ENCODE data around the gene IL16. TPM values are rescaled to one million over a fixed set of nuclear protein-coding genes. Genes with fewer than 3 reads are reported as not detected.

The IL16 gene
- total RNA-seq, 1 experiment from 2014 or later = 0.81 TPM

GRCh38 chr15:81293728-81294515 lies 97.2 kb downstream of the IL16 start:
- no peak overlapping the region for H2AFZ ChIP-seq (ENCODE audit: low read depth, low read length, poor library complexity, severe bottlenecking)
- no peaks in the 10 kb centered on the region for H3K9me2 ChIP-seq (ENCODE audit: insufficient read depth)
- H4K20me1 ChIP-seq (ENCODE audit: insufficient read depth) = no peaks in the 10 kb centered on the region
- ChIA-PET RAD21 (ENCODE audit: low non-redundant PET in 1 of 2, low total read pairs in 2 of 2, uncharacterized antibody in 2 of 2, unreplicated experiment in 2 of 2) (no interaction called here), CTCF (interaction anchor here (0.8 kb wide), 1 partner anchor 28 kb away, joined by 3 read pairs; no protein-coding TSS in a partner anchor), POLR2A (no interaction called here)
- H3K36me3 ChIP-seq (ENCODE audit: control insufficient read depth in 1 of 2, insufficient read depth in 2 of 2, low read length in 2 of 2) = no peaks in the 10 kb centered on the region
- H3K4me3 ChIP-seq (replicated peaks in 1 of 2; ENCODE audit: low read depth in 1 of 2, low read length in 2 of 2) = no peak overlapping the region
- no peak; the same call in 1 of the 2 replicates for ATAC-seq
- no peaks in the 10 kb centered on the region for H3K79me2 ChIP-seq (ENCODE audit: insufficient read depth, low read length)
- TF ChIP-seq EZH2 (IDR thresholded peaks at IDR 0.05) = no peak
- TF ChIP-seq ATF3 (IDR thresholded peaks at IDR 0.05) = no peak
- TF ChIP-seq RAD21 (IDR thresholded peaks at IDR 0.05; ENCODE audit: low read depth) = no peak
- H3K27me3 ChIP-seq (ENCODE audit: insufficient read depth, low read length) = no peaks in the 10 kb centered on the region
- H3K4me2 ChIP-seq (ENCODE audit: low read length) = no peak overlapping the region
- no peak overlapping the region for H3K9ac ChIP-seq (ENCODE audit: low read length)
- H3K4me1 ChIP-seq (ENCODE audit: control insufficient read depth in 1 of 2, insufficient read depth in 2 of 2, low read length in 2 of 2) = peaks cover 11 to 22% of the 10 kb centered on the region in 2 experiments
- intact Hi-C loops (cut with micrococcal nuclease) = no loop called here
- no peak overlapping the region for H3K27ac ChIP-seq (ENCODE audit: low read depth, low read length)
- no peaks in the 10 kb centered on the region for H3K9me3 ChIP-seq (ENCODE audit: control insufficient read depth in 1 of 2, insufficient read depth in 1 of 2, low read depth in 1 of 2, low read length in 2 of 2)
- DNase-seq (ENCODE audit: low read depth, low spot score) = no peak
- no TSS peak for BruUV-seq (replicated peaks)

GRCh38 chr15:81294516-81294880 lies 97.8 kb downstream of the IL16 start:
- H3K9ac ChIP-seq (ENCODE audit: low read length) = no peak overlapping the region
- POLR2A ChIA-PET = no interaction called here
- H3K4me2 ChIP-seq (ENCODE audit: low read length) = no peak overlapping the region
- no peaks in the 10 kb centered on the region for H3K36me3 ChIP-seq (ENCODE audit: control insufficient read depth in 1 of 2, insufficient read depth in 2 of 2, low read length in 2 of 2)
- H4K20me1 ChIP-seq (ENCODE audit: insufficient read depth) = no peaks in the 10 kb centered on the region
- no peak overlapping the region for H2AFZ ChIP-seq (ENCODE audit: low read depth, low read length, poor library complexity, severe bottlenecking)
- ATAC-seq (no peak; the same call in 1 of the 2 replicates), DNase-seq (ENCODE audit: low read depth, low spot score) (no peak)
- no peaks in the 10 kb centered on the region for H3K27me3 ChIP-seq (ENCODE audit: insufficient read depth, low read length)
- no peak for TF ChIP-seq MAX (IDR thresholded peaks at IDR 0.05)
- CTCF ChIA-PET = interaction anchor here (0.8 kb wide), 1 partner anchor 28 kb away, joined by 3 read pairs; no protein-coding TSS in a partner anchor
- H3K9me3 ChIP-seq (ENCODE audit: control insufficient read depth in 1 of 2, insufficient read depth in 1 of 2, low read depth in 1 of 2, low read length in 2 of 2) = no peaks in the 10 kb centered on the region
- no TSS peak for BruUV-seq (replicated peaks)
- H3K27ac ChIP-seq (ENCODE audit: low read depth, low read length) = no peak overlapping the region
- no peaks in the 10 kb centered on the region for H3K9me2 ChIP-seq (ENCODE audit: insufficient read depth)
- no peaks in the 10 kb centered on the region for H3K79me2 ChIP-seq (ENCODE audit: insufficient read depth, low read length)
- RAD21 ChIA-PET (ENCODE audit: low non-redundant PET in 1 of 2, low total read pairs in 2 of 2, uncharacterized antibody in 2 of 2, unreplicated experiment in 2 of 2) = no interaction called here
- H3K4me1 ChIP-seq (ENCODE audit: control insufficient read depth in 1 of 2, insufficient read depth in 2 of 2, low read length in 2 of 2) = peaks cover 11 to 22% of the 10 kb centered on the region in 2 experiments
- H3K4me3 ChIP-seq (replicated peaks in 1 of 2; ENCODE audit: low read depth in 1 of 2, low read length in 2 of 2) = no peak overlapping the region
- intact Hi-C loops (cut with micrococcal nuclease) = no loop called here

Measured in HCT116 (cell line).